K562 (cell line): ENCODE measurements around the gene CCDC183. TPM values are rescaled to one million over a fixed set of nuclear protein-coding genes. Genes with fewer than 3 reads are reported as not detected.

Experiments
- ETS2 ChIP-seq: IDR thresholded peaks from 2 replicates; pipeline ENCODE4 v1.6.1; 2016; ENCODE audit warnings: borderline replicate concordance, missing genetic modification characterization, mild to moderate bottlenecking, moderate library complexity, missing compliant biosample characterization; ENCODE audit not compliant: poor library complexity, severe bottlenecking
- FOS ChIP-seq: IDR thresholded peaks from 3 replicates; pipeline ENCODE4 v1.6.1; 2011; ENCODE audit not compliant: insufficient read length; ENCODE audit errors: extremely low read depth
- GABPA ChIP-seq: fragments of 200-800 bp; sonication (Bioruptor generic); conservative IDR thresholded peaks from 2 replicates; pipeline ENCODE4 v1.6.1; 2016; ENCODE audit warnings: low read depth, missing genetic modification characterization, missing compliant biosample characterization
- HIVEP1 ChIP-seq: fragments of 250-450 bp; sonication (Bioruptor Pico); IDR thresholded peaks from 2 replicates; pipeline ENCODE4 v1.4.0; 2020; ENCODE audit warnings: mild to moderate bottlenecking
- ILK ChIP-seq: fragments of 450-650 bp; IDR thresholded peaks from 2 replicates; pipeline ENCODE4 v1.6.1; 2016; ENCODE audit warnings: missing genetic modification characterization, low read depth, mild to moderate bottlenecking, missing compliant biosample characterization, moderate library complexity, borderline replicate concordance
- MECOM ChIP-seq: fragments of 250-450 bp; sonication (Bioruptor Pico); IDR thresholded peaks from 2 replicates; pipeline ENCODE4 v1.8.0; 2022; ENCODE audit warnings: inconsistent platforms
- PHF8 ChIP-seq: fragments of 200-600 bp; sonication (generic); IDR thresholded peaks from 2 replicates; pipeline ENCODE4 v1.6.1; 2012; ENCODE audit warnings: mixed run types, mild to moderate bottlenecking, inconsistent platforms, low read length, moderate library complexity, borderline replicate concordance
- POLR2AphosphoS5 ChIP-seq: IDR thresholded peaks from 2 replicates; pipeline ENCODE4 v1.6.1; 2011; ENCODE audit warnings: mild to moderate bottlenecking, low read depth, low read length, moderate library complexity; ENCODE audit not compliant: control insufficient read depth, insufficient read depth
- SMAD3 ChIP-seq: fragments of 450-650 bp; formaldehyde crosslinking; conservative IDR thresholded peaks from 2 replicates; pipeline ENCODE4 v1.4.0; 2020; ENCODE audit warnings: mild to moderate bottlenecking
- SOX6 ChIP-seq: fragments of 450-650 bp; IDR thresholded peaks from 2 replicates; pipeline ENCODE4 v1.6.1; 2014; ENCODE audit warnings: mild to moderate bottlenecking
- SRF ChIP-seq, 2 experiments: fragments of 250-450, 450-650 bp in 1 of 2; sonication (Bioruptor Pico) in 1 of 2; sonication (generic) in 1 of 2; formaldehyde crosslinking; IDR thresholded peaks; 2 replicates each; pipeline versions ENCODE4 v1.5.0 to v1.5.1; 2020 to 2022; ENCODE audit warnings: mild to moderate bottlenecking in 1 of 2, missing genetic modification reagents in 1 of 2
- STAT5A ChIP-seq: IDR thresholded peaks from 2 replicates; pipeline ENCODE4 v1.6.1; 2012; ENCODE audit warnings: low read length, inconsistent platforms, borderline replicate concordance
- U2AF1 ChIP-seq: fragments of 200-400 bp; formaldehyde crosslinking; optimal IDR thresholded peaks from 2 replicates; pipeline ENCODE3; 2017; ENCODE audit warnings: mild to moderate bottlenecking, low read depth, low read length, moderate library complexity
- ZBTB17 ChIP-seq: fragments of 450-650 bp; formaldehyde crosslinking; IDR thresholded peaks from 2 replicates; pipeline ENCODE4 v1.4.0; 2020; ENCODE audit warnings: mild to moderate bottlenecking
- ZNF174 ChIP-seq: fragments of 250-450 bp; sonication (Bioruptor Pico); IDR thresholded peaks from 2 replicates; pipeline ENCODE4 v1.4.0; 2020; ENCODE audit warnings: mild to moderate bottlenecking
- ZNF324 ChIP-seq: fragments of 250-450 bp; sonication (Bioruptor Pico); IDR thresholded peaks from 2 replicates; pipeline ENCODE4 v1.4.0; 2020; ENCODE audit warnings: mild to moderate bottlenecking
- polyA plus RNA-seq, 8 experiments: library from polyadenylated mRNA; depleted of rRNA in 4 of 8; stranded (reverse) in 5 of 8; unstranded in 3 of 8; fragments of >200 nt; fragmentation: Nextera tagmentation in 2 of 8; fragmentation: Illumina TruSeq in 1 of 8; extraction: Ambion mirVana in 2 of 8; extraction: Trizol in 1 of 8; gene quantifications; 2 replicates each; pipeline versions ENCODE4 v1.2.1 to v1.2.3, GENCODE V29; 2011 to 2014; ENCODE audit warnings: inconsistent platforms in 1 of 8, missing spikeins in 1 of 8
- total RNA-seq, 7 experiments: library from RNA; depleted of rRNA in 6 of 7; stranded (reverse); fragments of >200 nt in 6 of 7; fragmentation: Illumina TruSeq in 2 of 7; extraction: Trizol in 2 of 7; gene quantifications; 2 replicates each; pipeline versions ENCODE4 v1.2.1 to v1.2.3, GENCODE V29; 2011 to 2021; ENCODE audit warnings: low replicate concordance in 1 of 7
- TF ChIP-seq, protein P1 (sequence below): IDR thresholded peaks from 2 replicates; pipeline ENCODE4 v1.6.1; 2012; ENCODE audit warnings: low read depth, low read length, improper control_type of control experiment, borderline replicate concordance
- TF ChIP-seq, protein P2 (sequence below): sonication (generic); formaldehyde crosslinking; IDR thresholded peaks from 2 replicates; pipeline ENCODE4 v1.8.0; 2023; ENCODE audit warnings: mild to moderate bottlenecking, missing genetic modification reagents
- TF ChIP-seq, protein P3 (sequence below): fragments of 150-350 bp; conservative IDR thresholded peaks from 2 replicates; pipeline ENCODE4 v1.6.1; 2014; ENCODE audit warnings: low read length
- TF ChIP-seq, protein P4 (sequence below): fragments of 450-650 bp; IDR thresholded peaks from one replicate; pipeline ENCODE4 v1.6.1; 2018; ENCODE audit warnings: mild to moderate bottlenecking, moderate library complexity; ENCODE audit not compliant: partially characterized antibody

The CCDC183 gene
- total and polyA plus RNA-seq, 9 of the 15 experiments (the other 6 are each of a cell fraction or from before 2014, with no cell fraction given) = 0.21 to 0.60 (median 0.29) TPM; not detected in 4

DNA sequence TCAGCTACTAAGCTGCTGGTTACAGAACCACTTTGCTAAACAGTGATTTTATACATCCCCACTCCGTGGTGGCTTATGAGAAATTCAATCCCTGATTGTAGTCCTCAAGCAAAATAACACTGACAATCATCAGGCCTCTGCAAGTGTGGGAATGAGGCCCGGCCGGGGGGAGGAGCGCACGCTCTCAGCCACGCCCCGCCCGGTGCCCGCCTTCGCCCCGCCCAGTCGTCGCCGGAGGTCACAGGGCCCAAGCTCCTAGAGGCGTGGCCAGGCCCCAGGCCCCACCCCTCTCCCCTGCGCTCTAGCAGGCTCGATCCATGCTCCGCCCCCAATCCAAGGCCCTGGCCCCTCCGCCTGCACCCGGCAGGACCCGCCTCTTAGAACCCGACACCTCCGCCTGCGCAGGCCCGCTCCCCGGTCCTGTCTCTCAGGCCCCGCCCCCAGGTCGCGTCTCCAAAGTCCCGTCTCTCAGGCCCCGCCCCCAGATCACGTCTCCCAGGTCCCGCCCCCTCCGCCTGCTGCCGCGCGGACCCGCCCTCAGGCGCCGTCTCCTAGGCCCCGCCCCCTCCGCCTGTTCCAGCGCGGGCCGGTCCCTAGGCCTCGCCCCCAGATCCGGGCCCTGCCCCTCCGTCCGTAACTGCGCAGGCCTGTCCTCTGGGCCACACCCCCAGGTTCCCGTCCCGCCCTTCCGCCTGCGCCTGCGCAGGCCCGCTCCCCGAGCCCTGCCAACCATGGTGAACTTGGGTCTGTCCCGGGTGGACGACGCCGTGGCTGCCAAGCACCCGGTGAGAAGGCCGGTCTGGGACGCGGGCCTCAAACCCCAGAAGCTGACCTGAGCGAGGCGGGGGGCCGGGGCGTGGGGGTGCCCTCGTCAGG lies 5.3 kb upstream of the CCDC183 start, which contains the start of gene TMEM141 (continued):
- TF ChIP-seq, protein P1, sequence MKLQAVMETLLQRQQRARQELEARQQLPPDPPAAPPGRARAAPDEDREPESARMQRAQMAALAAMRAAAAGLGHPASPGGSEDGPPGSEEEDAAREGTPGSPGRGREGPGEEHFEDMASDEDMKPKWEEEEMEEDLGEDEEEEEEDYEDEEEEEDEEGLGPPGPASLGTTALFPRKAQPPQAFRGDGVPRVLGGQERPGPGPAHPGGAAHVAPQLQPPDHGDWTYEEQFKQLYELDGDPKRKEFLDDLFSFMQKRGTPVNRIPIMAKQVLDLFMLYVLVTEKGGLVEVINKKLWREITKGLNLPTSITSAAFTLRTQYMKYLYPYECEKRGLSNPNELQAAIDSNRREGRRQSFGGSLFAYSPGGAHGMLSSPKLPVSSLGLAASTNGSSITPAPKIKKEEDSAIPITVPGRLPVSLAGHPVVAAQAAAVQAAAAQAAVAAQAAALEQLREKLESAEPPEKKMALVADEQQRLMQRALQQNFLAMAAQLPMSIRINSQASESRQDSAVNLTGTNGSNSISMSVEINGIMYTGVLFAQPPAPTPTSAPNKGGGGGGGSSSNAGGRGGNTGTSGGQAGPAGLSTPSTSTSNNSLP = no peak
- no peak for TF ChIP-seq ZNF324
- TF ChIP-seq GABPA = no peak
- peak; percentile 44; the same call in 1 of the 2 replicates for TF ChIP-seq POLR2AphosphoS5
- no peak for TF ChIP-seq SOX6
- TF ChIP-seq ILK (tag) = no peak
- 0 out of 2 replicates have a peak, but pooled peaks have one; percentile 3 for TF ChIP-seq HIVEP1 (CRISPR knock-in tag)
- TF ChIP-seq ZBTB17 (CRISPR knock-in tag) = no peak
- TF ChIP-seq STAT5A = no peak
- no peak for TF ChIP-seq MECOM (CRISPR knock-in tag)
- TF ChIP-seq, protein P2, sequence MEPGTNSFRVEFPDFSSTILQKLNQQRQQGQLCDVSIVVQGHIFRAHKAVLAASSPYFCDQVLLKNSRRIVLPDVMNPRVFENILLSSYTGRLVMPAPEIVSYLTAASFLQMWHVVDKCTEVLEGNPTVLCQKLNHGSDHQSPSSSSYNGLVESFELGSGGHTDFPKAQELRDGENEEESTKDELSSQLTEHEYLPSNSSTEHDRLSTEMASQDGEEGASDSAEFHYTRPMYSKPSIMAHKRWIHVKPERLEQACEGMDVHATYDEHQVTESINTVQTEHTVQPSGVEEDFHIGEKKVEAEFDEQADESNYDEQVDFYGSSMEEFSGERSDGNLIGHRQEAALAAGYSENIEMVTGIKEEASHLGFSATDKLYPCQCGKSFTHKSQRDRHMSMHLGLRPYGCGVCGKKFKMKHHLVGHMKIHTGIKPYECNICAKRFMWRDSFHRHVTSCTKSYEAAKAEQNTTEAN (CRISPR knock-in tag) = no peak
- no peak for TF ChIP-seq FOS
- TF ChIP-seq, protein P3, sequence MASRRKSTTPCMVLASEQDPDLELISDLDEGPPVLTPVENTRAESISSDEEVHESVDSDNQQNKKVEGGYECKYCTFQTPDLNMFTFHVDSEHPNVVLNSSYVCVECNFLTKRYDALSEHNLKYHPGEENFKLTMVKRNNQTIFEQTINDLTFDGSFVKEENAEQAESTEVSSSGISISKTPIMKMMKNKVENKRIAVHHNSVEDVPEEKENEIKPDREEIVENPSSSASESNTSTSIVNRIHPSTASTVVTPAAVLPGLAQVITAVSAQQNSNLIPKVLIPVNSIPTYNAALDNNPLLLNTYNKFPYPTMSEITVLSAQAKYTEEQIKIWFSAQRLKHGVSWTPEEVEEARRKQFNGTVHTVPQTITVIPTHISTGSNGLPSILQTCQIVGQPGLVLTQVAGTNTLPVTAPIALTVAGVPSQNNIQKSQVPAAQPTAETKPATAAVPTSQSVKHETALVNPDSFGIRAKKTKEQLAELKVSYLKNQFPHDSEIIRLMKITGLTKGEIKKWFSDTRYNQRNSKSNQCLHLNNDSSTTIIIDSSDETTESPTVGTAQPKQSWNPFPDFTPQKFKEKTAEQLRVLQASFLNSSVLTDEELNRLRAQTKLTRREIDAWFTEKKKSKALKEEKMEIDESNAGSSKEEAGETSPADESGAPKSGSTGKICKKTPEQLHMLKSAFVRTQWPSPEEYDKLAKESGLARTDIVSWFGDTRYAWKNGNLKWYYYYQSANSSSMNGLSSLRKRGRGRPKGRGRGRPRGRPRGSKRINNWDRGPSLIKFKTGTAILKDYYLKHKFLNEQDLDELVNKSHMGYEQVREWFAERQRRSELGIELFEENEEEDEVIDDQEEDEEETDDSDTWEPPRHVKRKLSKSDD = no peak
- no peak for TF ChIP-seq SMAD3
- TF ChIP-seq, protein P4, sequence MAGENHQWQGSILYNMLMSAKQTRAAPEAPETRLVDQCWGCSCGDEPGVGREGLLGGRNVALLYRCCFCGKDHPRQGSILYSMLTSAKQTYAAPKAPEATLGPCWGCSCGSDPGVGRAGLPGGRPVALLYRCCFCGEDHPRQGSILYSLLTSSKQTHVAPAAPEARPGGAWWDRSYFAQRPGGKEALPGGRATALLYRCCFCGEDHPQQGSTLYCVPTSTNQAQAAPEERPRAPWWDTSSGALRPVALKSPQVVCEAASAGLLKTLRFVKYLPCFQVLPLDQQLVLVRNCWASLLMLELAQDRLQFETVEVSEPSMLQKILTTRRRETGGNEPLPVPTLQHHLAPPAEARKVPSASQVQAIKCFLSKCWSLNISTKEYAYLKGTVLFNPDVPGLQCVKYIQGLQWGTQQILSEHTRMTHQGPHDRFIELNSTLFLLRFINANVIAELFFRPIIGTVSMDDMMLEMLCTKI = no peak
- TF ChIP-seq PHF8 = peak; percentile 61; the same call in 1 of the 2 replicates
- no peak for TF ChIP-seq ZNF174
- no peak for TF ChIP-seq U2AF1
- no peak for TF ChIP-seq ETS2
- peak in 1 of 2 experiments; percentile 59; a peak in 1 of 4 replicates for TF ChIP-seq SRF (CRISPR knock-in tag; IDR thresholded peaks at IDR 0.05)
